SK-N-MC (cell line): ENCODE measurements around the gene CCDC102A.

ENCODE experiments used
- DNase-seq: peaks from one replicate; pipeline ENCODE4 v3.0.0-alpha.2; 2011; ENCODE audit warnings: low read depth, low spot score
- H3K27ac ChIP-seq: fragments of 200-600 bp; sonication (generic); 2 replicates; pipeline ENCODE4 v1.5.1; 2016; ENCODE audit warnings: mixed run types
- H3K36me3 ChIP-seq: fragments of 200-600 bp; sonication (generic); 2 replicates; pipeline ENCODE4 v1.6.1; 2017; ENCODE audit warnings: antibody characterized with exemption, low read length, mixed read lengths; ENCODE audit not compliant: insufficient read depth
- H3K4me3 ChIP-seq: fragments of 200-600 bp; sonication (generic); 2 replicates; pipeline ENCODE4 v1.5.1; 2016
- H3K9ac ChIP-seq: fragments of 200-600 bp; sonication (generic); 2 replicates; pipeline ENCODE4 v1.8.0; 2017; ENCODE audit warnings: mixed run types, mixed read lengths; ENCODE audit not compliant: insufficient read length
- H3K9me3 ChIP-seq: fragments of 200-600 bp; sonication (generic); 2 replicates; pipeline ENCODE4 v1.6.1; 2017; ENCODE audit warnings: low read depth, mild to moderate bottlenecking, antibody characterized with exemption, low read length, moderate library complexity, mixed read lengths
- EZH2 ChIP-seq: fragments of 200-600 bp; sonication (generic); IDR thresholded peaks from one replicate; pipeline ENCODE4 v1.6.1; 2017; ENCODE audit warnings: antibody characterized with exemption
- FOXP2 ChIP-seq: optimal IDR thresholded peaks from 2 replicates; pipeline ENCODE3; 2011; ENCODE audit warnings: mild to moderate bottlenecking, moderate library complexity; ENCODE audit not compliant: insufficient read depth; ENCODE audit errors: extremely low read length, control extremely low read depth
- POLR2AphosphoS5 ChIP-seq: IDR thresholded peaks from 2 replicates; pipeline ENCODE4 v1.6.1; 2012; ENCODE audit warnings: mild to moderate bottlenecking, low read depth, low read length, borderline replicate concordance

CCDC102A gene

GRCh38 chr16:57529391-57530103, 6.8 kb downstream of the CCDC102A start:
- Histone ChIP-seq H3K27ac (no peak overlapping the region), H3K9ac (no peak overlapping the region), H3K9me3 (no peaks in the 10 kb centered on the region), H3K36me3 (no peaks in the 10 kb centered on the region), H3K4me3 (no peak overlapping the region)
- no peak for DNase-seq
- TF ChIP-seq FOXP2 (no peak), POLR2AphosphoS5 (no peak), EZH2 (no peak)

GRCh38 chr16:57528499-57529390, 7.6 kb downstream of the CCDC102A start:
- TF ChIP-seq POLR2AphosphoS5: no peak
- no peak for TF ChIP-seq FOXP2
- no peak for TF ChIP-seq EZH2
- Histone ChIP-seq H3K4me3 (no peak overlapping the region), H3K27ac (no peak overlapping the region), H3K9ac (no peak overlapping the region), H3K9me3 (no peaks in the 10 kb centered on the region), H3K36me3 (no peaks in the 10 kb centered on the region)
- DNase-seq: no peak

- H3K9ac ChIP-seq: no peak overlapping the region
- TF ChIP-seq POLR2AphosphoS5 (no peak), EZH2 (no peak)
- H3K27ac ChIP-seq: no peak overlapping the region
- H3K9me3 ChIP-seq: no peaks in the 10 kb centered on the region
- DNase-seq: no peak
- H3K4me3 ChIP-seq: no peak overlapping the region
- no peaks in the 10 kb centered on the region for H3K36me3 ChIP-seq
Observed at GRCh38 chr16:57527610-57528360, 8.6 kb downstream of the CCDC102A start.

GRCh38 chr16:57527027-57527426, 9.3 kb downstream of the CCDC102A start:
- DNase-seq: no peak
- TF ChIP-seq FOXP2: no peak
- no peak for TF ChIP-seq POLR2AphosphoS5
- no peak for TF ChIP-seq EZH2
- Histone ChIP-seq H3K9me3 (no peaks in the 10 kb centered on the region), H3K4me3 (no peak overlapping the region), H3K27ac (no peak overlapping the region), H3K36me3 (no peaks in the 10 kb centered on the region), H3K9ac (no peak overlapping the region)

GRCh38 chr16:57526498-57526897, 9.9 kb downstream of the CCDC102A start:
- H3K9ac ChIP-seq: no peak overlapping the region
- no peaks in the 10 kb centered on the region for H3K9me3 ChIP-seq
- no peak for TF ChIP-seq FOXP2
- TF ChIP-seq POLR2AphosphoS5: no peak
- no peak for TF ChIP-seq EZH2
- H3K27ac ChIP-seq: no peak overlapping the region
- no peak overlapping the region for H3K4me3 ChIP-seq
- H3K36me3 ChIP-seq: no peaks in the 10 kb centered on the region
- no peak for DNase-seq

GRCh38 chr16:57525761-57526160, 10.6 kb downstream of the CCDC102A start:
- Histone ChIP-seq H3K9me3 (no peaks in the 10 kb centered on the region), H3K36me3 (no peaks in the 10 kb centered on the region), H3K27ac (no peak overlapping the region), H3K9ac (no peak overlapping the region), H3K4me3 (no peak overlapping the region)
- no peak for TF ChIP-seq POLR2AphosphoS5
- no peak for TF ChIP-seq FOXP2
- no peak for TF ChIP-seq EZH2
- no peak for DNase-seq

- Histone ChIP-seq H3K4me3 (no peak overlapping the region), H3K9ac (no peak overlapping the region), H3K36me3 (no peaks in the 10 kb centered on the region), H3K9me3 (no peaks in the 10 kb centered on the region), H3K27ac (no peak overlapping the region)
- no peak for DNase-seq
- no peak for TF ChIP-seq EZH2
Observed at GRCh38 chr16:57522960-57523359, 13.4 kb downstream of the CCDC102A start.

GRCh38 chr16:57519796-57520360, 16.5 kb downstream of the CCDC102A start:
- TF ChIP-seq POLR2AphosphoS5 (no peak), FOXP2 (no peak)
- DNase-seq: no peak
- Histone ChIP-seq H3K9ac (no peak overlapping the region), H3K4me3 (no peak overlapping the region), H3K27ac (no peak overlapping the region), H3K9me3 (no peaks in the 10 kb centered on the region), H3K36me3 (no peaks in the 10 kb centered on the region)
